Astrocyte (in vitro differentiated cells and primary cell): ENCODE results near the gene RGPD8.
"Not testable (repeated sequence)": the region's sequence is repeated elsewhere in the genome, so short reads cannot be mapped to it uniquely, and the experiment has no call there.

Source experiments
- EZH2 ChIP-seq: IDR thresholded peaks from 2 replicates; pipeline ENCODE4 v1.6.1; 2012; ENCODE audit warnings: mild to moderate bottlenecking, low read length, inconsistent platforms; ENCODE audit not compliant: insufficient read depth
- TF ChIP-seq, protein P1 (sequence below): IDR thresholded peaks from 2 replicates; pipeline ENCODE4 v1.5.1; 2011; ENCODE audit warnings: low read depth, mild to moderate bottlenecking, inconsistent platforms, low read length, moderate library complexity; ENCODE audit not compliant: insufficient read depth

DNA sequence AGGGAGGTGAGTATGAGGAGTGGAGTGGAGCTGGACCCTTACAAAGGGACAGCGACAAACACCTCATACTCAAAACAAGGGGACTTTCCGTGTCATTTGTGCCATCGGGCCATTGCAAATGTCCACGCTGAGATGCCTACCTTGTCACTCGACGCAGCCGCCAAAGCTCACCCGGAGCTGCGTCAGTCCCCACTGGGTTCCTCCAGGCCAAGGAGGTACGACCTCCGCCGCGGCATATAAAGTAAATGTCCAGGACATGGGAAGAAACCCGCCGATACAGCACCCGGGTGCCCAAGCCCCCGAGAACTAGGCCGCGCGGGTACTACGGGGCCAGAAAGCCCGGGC, 1.1 kb downstream of the RGPD8 start:
- TF ChIP-seq, protein P1, sequence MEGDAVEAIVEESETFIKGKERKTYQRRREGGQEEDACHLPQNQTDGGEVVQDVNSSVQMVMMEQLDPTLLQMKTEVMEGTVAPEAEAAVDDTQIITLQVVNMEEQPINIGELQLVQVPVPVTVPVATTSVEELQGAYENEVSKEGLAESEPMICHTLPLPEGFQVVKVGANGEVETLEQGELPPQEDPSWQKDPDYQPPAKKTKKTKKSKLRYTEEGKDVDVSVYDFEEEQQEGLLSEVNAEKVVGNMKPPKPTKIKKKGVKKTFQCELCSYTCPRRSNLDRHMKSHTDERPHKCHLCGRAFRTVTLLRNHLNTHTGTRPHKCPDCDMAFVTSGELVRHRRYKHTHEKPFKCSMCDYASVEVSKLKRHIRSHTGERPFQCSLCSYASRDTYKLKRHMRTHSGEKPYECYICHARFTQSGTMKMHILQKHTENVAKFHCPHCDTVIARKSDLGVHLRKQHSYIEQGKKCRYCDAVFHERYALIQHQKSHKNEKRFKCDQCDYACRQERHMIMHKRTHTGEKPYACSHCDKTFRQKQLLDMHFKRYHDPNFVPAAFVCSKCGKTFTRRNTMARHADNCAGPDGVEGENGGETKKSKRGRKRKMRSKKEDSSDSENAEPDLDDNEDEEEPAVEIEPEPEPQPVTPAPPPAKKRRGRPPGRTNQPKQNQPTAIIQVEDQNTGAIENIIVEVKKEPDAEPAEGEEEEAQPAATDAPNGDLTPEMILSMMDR: not testable (repeated sequence)
- TF ChIP-seq EZH2: not testable (repeated sequence)
